PC-9 (cell line): Measurements from ENCODE around the gene SLC49A4.

ENCODE experiments used
- EZH2 ChIP-seq: fragments of 200-600 bp; sonication (generic); IDR thresholded peaks from 2 replicates; pipeline ENCODE4 v1.8.0; 2017; ENCODE audit warnings: antibody characterized with exemption, low read depth
- TF ChIP-seq, protein P1 (sequence below): fragments of 200-600 bp; sonication (generic); conservative IDR thresholded peaks from 2 replicates; pipeline ENCODE4 v1.6.1; 2017; ENCODE audit warnings: mixed run types, antibody characterized with exemption, mild to moderate bottlenecking, moderate library complexity

DNA sequence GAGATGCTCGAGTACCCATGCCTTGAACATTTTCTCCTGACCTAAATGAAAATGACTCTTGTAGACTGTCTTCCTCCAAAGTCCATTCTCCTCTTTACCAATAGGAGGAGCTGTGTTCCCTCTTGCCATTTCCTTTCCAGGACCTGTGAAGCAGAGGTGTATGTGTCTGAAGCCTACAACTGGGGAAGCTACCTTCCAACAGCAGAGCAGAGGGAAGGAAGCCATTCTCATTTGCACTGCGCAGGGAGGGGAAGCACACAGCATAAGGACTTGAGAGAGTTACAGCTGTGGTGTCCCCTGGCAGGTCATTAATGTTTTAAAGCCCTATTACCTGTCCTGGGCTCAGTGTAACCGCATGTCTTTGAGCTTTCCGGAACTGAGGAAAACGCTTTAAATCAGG lies 39.9 kb upstream of the SLC49A4 start:
- TF ChIP-seq, protein P1, sequence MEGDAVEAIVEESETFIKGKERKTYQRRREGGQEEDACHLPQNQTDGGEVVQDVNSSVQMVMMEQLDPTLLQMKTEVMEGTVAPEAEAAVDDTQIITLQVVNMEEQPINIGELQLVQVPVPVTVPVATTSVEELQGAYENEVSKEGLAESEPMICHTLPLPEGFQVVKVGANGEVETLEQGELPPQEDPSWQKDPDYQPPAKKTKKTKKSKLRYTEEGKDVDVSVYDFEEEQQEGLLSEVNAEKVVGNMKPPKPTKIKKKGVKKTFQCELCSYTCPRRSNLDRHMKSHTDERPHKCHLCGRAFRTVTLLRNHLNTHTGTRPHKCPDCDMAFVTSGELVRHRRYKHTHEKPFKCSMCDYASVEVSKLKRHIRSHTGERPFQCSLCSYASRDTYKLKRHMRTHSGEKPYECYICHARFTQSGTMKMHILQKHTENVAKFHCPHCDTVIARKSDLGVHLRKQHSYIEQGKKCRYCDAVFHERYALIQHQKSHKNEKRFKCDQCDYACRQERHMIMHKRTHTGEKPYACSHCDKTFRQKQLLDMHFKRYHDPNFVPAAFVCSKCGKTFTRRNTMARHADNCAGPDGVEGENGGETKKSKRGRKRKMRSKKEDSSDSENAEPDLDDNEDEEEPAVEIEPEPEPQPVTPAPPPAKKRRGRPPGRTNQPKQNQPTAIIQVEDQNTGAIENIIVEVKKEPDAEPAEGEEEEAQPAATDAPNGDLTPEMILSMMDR, result peak; percentile 79
- TF ChIP-seq EZH2, result no peak
